Measurements from ENCODE around the gene FBN1. TPM values are rescaled to one million over a fixed set of nuclear protein-coding genes. Genes with fewer than 3 reads are reported as not detected.

FBN1 gene
- total and polyA plus RNA-seq, 2 experiments from 2014 or later = 1.9 to 3.8 TPM

GRCh38 chr15:48581219-48581618 is 64.3 kb downstream of the FBN1 start:
- Histone ChIP-seq H3K36me3 (ENCODE audit: insufficient read depth) (no peaks in the 10 kb centered on the region), H3K9me2 (ENCODE audit: insufficient read depth) (no peaks in the 10 kb centered on the region), H3K4me2 (no peak overlapping the region), H3K4me3 (no peak overlapping the region), H3K79me2 (replicated peaks; ENCODE audit: insufficient read depth) (no peaks in the 10 kb centered on the region), H3K4me1 (ENCODE audit: insufficient read depth) (no peaks in the 10 kb centered on the region), H3F3A (replicated peaks; ENCODE audit: low read depth) (no peaks in the 10 kb centered on the region), H3K27ac (ENCODE audit: low read depth) (no peak overlapping the region), H2AFZ (no peak overlapping the region), H4K20me1 (replicated peaks; ENCODE audit: insufficient read depth) (no peaks in the 10 kb centered on the region), H3K27me3 (ENCODE audit: insufficient read depth) (no peaks in the 10 kb centered on the region)
- H3K9me3 Mint-ChIP-seq = no peaks in the 10 kb centered on the region
- no peaks in the 10 kb centered on the region for H3K36me3 Mint-ChIP-seq (ENCODE audit: low read depth)
- TF ChIP-seq POLR2AphosphoS5 (IDR thresholded peaks at IDR 0.05; ENCODE audit: low read depth) = no peak
- TF ChIP-seq REST (IDR thresholded peaks at IDR 0.05; ENCODE audit: unreplicated experiment) = no peak
- TF ChIP-seq EZH2phosphoT487 (IDR thresholded peaks at IDR 0.05; ENCODE audit: unreplicated experiment) = no peak
- no peak for TF ChIP-seq JUNB (IDR thresholded peaks at IDR 0.05; ENCODE audit: unreplicated experiment)
- no peak for TF ChIP-seq CREB1 (CRISPR knock-in tag; IDR thresholded peaks at IDR 0.05; ENCODE audit: low read depth)
- no peak for TF ChIP-seq ZNF331 (CRISPR knock-in tag; IDR thresholded peaks at IDR 0.05; ENCODE audit: low read depth)
- no peak for TF ChIP-seq EZH2 (IDR thresholded peaks at IDR 0.05; ENCODE audit: low read depth, unreplicated experiment)
- no peak for TF ChIP-seq CTCF (conservative IDR thresholded peaks at IDR 0.05; ENCODE audit: low read depth in 2 of 2)
- no peak for TF ChIP-seq ZNF114 (CRISPR knock-in tag; IDR thresholded peaks at IDR 0.05)
- TF ChIP-seq STAT1 (IDR thresholded peaks at IDR 0.05; ENCODE audit: unreplicated experiment) = no peak
- TF ChIP-seq NANOG (IDR thresholded peaks at IDR 0.05; ENCODE audit: borderline replicate concordance) = no peak
- no peak for TF ChIP-seq ZNF462 (CRISPR knock-in tag; IDR thresholded peaks at IDR 0.05)
- TF ChIP-seq ETS1 (IDR thresholded peaks at IDR 0.05) = no peak
- H3K27me3 Mint-ChIP-seq (ENCODE audit: insufficient read depth, low read depth, poor library complexity) = no peaks in the 10 kb centered on the region
- H3K4me3 Mint-ChIP-seq = no peak overlapping the region
- H3K4me1 Mint-ChIP-seq = peaks cover 2% of the 10 kb centered on the region; the same call in 2 of the 3 replicates
- no peak overlapping the region for H3K27ac Mint-ChIP-seq
- no peak for ATAC-seq
- DNase-seq (ENCODE audit: low spot score) = no peak
